DOHH2 (cell line): ENCODE measurements around the gene METTL16.

Experiments used
- H3F3A ChIP-seq: fragments of 200-600 bp; sonication (generic), shearing (Covaris generic); 2 replicates; pipeline ENCODE4 v1.6.0; 2016; ENCODE audit warnings: antibody characterized with exemption, mild to moderate bottlenecking; ENCODE audit not compliant: control insufficient read depth, insufficient read depth
- H3K27ac ChIP-seq: fragments of 200-600 bp; sonication (generic); 2 replicates; pipeline ENCODE4 v1.5.1; 2014; ENCODE audit warnings: low read depth, mild to moderate bottlenecking, low read length, moderate library complexity
- H3K27me3 ChIP-seq: fragments of 200-600 bp; sonication (generic); 2 replicates; pipeline ENCODE4 v1.6.1; 2014; ENCODE audit warnings: mild to moderate bottlenecking, low read length, mixed read lengths; ENCODE audit not compliant: control insufficient read depth
- H3K36me3 ChIP-seq: fragments of 200-600 bp; sonication (generic); 2 replicates; pipeline ENCODE4 v1.6.1; 2014; ENCODE audit warnings: mild to moderate bottlenecking, low read length, moderate library complexity, mixed read lengths; ENCODE audit not compliant: control insufficient read depth
- H3K4me1 ChIP-seq: fragments of 200-600 bp; sonication (generic); 2 replicates; pipeline ENCODE4 v1.6.1; 2014; ENCODE audit warnings: mild to moderate bottlenecking, low read length, mixed read lengths; ENCODE audit not compliant: control insufficient read depth
- H3K4me2 ChIP-seq: fragments of 200-600 bp; sonication (generic); 2 replicates; pipeline ENCODE4 v1.6.0; 2014; ENCODE audit warnings: mild to moderate bottlenecking, low read length, moderate library complexity
- H3K4me3 ChIP-seq: fragments of 200-600 bp; sonication (generic); 2 replicates; pipeline ENCODE4 v1.5.1; 2014; ENCODE audit warnings: mild to moderate bottlenecking, low read length, mixed read lengths
- H3K79me2 ChIP-seq: fragments of 200-600 bp; sonication (generic); 2 replicates; pipeline ENCODE4 v1.6.1; 2014; ENCODE audit warnings: mild to moderate bottlenecking, low read length, mixed read lengths; ENCODE audit not compliant: control insufficient read depth
- H3K9me2 ChIP-seq: fragments of 200-600 bp; sonication (generic); replicated peaks from 2 replicates; pipeline ENCODE4 v1.6.1; 2014; ENCODE audit warnings: mild to moderate bottlenecking, low read length, mixed read lengths; ENCODE audit not compliant: control insufficient read depth
- H3K9me3 ChIP-seq: fragments of 200-600 bp; sonication (generic); 2 replicates; pipeline ENCODE4 v1.6.1; 2014; ENCODE audit warnings: antibody characterized with exemption, low read length, mixed read lengths; ENCODE audit not compliant: control insufficient read depth, insufficient read depth
- H4K20me1 ChIP-seq: fragments of 200-600 bp; sonication (generic); 2 replicates; pipeline ENCODE4 v1.6.0; 2014; ENCODE audit warnings: low read depth, mild to moderate bottlenecking, antibody characterized with exemption, low read length, moderate library complexity; ENCODE audit not compliant: control insufficient read depth, insufficient read depth
- CTCF ChIP-seq: fragments of 200-600 bp; sonication (generic); IDR thresholded peaks from one replicate; pipeline ENCODE4 v1.5.1; 2014; ENCODE audit warnings: antibody characterized with exemption, mild to moderate bottlenecking, low read depth, low read length; ENCODE audit not compliant: poor library complexity, severe bottlenecking
- EZH2phosphoT487 ChIP-seq: fragments of 200-600 bp; sonication (generic); IDR thresholded peaks from 2 replicates; pipeline ENCODE4 v1.6.1; 2017; ENCODE audit warnings: borderline replicate concordance, mild to moderate bottlenecking, antibody characterized with exemption, low read length, moderate library complexity, mixed read lengths

The METTL16 gene

GRCh38 chr17:2373179-2373578 lies 138.5 kb downstream of the METTL16 start:
- Histone ChIP-seq H3K27me3 (no peaks in the 10 kb centered on the region), H3K9me3 (no peaks in the 10 kb centered on the region), H3K4me2 (no peak overlapping the region), H3K4me3 (no peak overlapping the region), H4K20me1 (no peaks in the 10 kb centered on the region), H3K36me3 (0 out of 2 replicates have a peak, but pooled peaks cover 2% of the 10 kb centered on the region), H3K79me2 (no peaks in the 10 kb centered on the region), H3K4me1 (no peaks in the 10 kb centered on the region), H3K9me2 (no peaks in the 10 kb centered on the region), H3F3A (no peaks in the 10 kb centered on the region), H3K27ac (no peak overlapping the region)
- TF ChIP-seq EZH2phosphoT487 (no peak), CTCF (no peak)

- Histone ChIP-seq H3K27me3 (no peaks in the 10 kb centered on the region), H3K4me2 (no peak overlapping the region), H3K27ac (no peak overlapping the region), H3K9me3 (no peaks in the 10 kb centered on the region), H3F3A (no peaks in the 10 kb centered on the region), H3K9me2 (no peaks in the 10 kb centered on the region), H3K4me3 (no peak overlapping the region), H3K79me2 (no peaks in the 10 kb centered on the region), H3K36me3 (0 out of 2 replicates have a peak, but pooled peaks cover 2% of the 10 kb centered on the region), H3K4me1 (no peaks in the 10 kb centered on the region), H4K20me1 (no peaks in the 10 kb centered on the region)
- TF ChIP-seq EZH2phosphoT487 (no peak), CTCF (no peak)
Observed at GRCh38 chr17:2372681-2373080, 139.0 kb downstream of the METTL16 start.

GRCh38 chr17:2372180-2372579 lies 139.5 kb downstream of the METTL16 start:
- Histone ChIP-seq H3K27ac (no peak overlapping the region), H3K4me1 (no peaks in the 10 kb centered on the region), H3F3A (no peaks in the 10 kb centered on the region), H3K4me2 (no peak overlapping the region), H3K36me3 (0 out of 2 replicates have a peak, but pooled peaks cover 2% of the 10 kb centered on the region), H3K27me3 (no peaks in the 10 kb centered on the region), H3K4me3 (no peak overlapping the region), H3K9me3 (no peaks in the 10 kb centered on the region), H3K9me2 (no peaks in the 10 kb centered on the region), H3K79me2 (no peaks in the 10 kb centered on the region), H4K20me1 (no peaks in the 10 kb centered on the region)
- no peak for TF ChIP-seq EZH2phosphoT487
- no peak for TF ChIP-seq CTCF
